ENCODE results near the gene TMEM233. TPM values are rescaled to one million over a fixed set of nuclear protein-coding genes. Genes with fewer than 3 reads are reported as not detected.
A peak's percentile ranks its signal among the peaks of the same experiment; 100 is the strongest.

Gene TMEM233
- not detected for total RNA-seq
- not detected for polyA plus RNA-seq (2013, experiment 1 of 2)
- not detected for polyA plus RNA-seq (2013, experiment 2 of 2)
- long read RNA-seq, experiment 1: 0 reads
- long read RNA-seq, experiment 2: 0 reads
- long read RNA-seq, experiment 3: 0 reads
- long read RNA-seq, experiment 4: 0 reads

- Histone ChIP-seq H3K27me3 (ENCODE audit: control insufficient read depth, insufficient read depth, low read length, poor library complexity, severe bottlenecking) (peaks cover 98% of the 10 kb centered on the region), H3K4me1 (ENCODE audit: control insufficient read depth, insufficient read depth, low read length) (no peaks in the 10 kb centered on the region), H3K4me3 (ENCODE audit: low read length) (peak within 1 kb of the TSS; percentile 81), H3K27ac (ENCODE audit: low read depth, low read length) (no peak within 1 kb of the TSS), H3K9me3 (ENCODE audit: control insufficient read depth, low read length) (no peaks in the 10 kb centered on the region), H3K36me3 (ENCODE audit: control insufficient read depth, insufficient read depth, low read length) (no peaks in the 10 kb centered on the region), H3K9ac (ENCODE audit: extremely low read depth, low read length, poor library complexity, severe bottlenecking) (no peak within 1 kb of the TSS)
- peak; percentile 86 for DNase-seq
- peak within 1 kb of the TSS; percentile 63 for H3K4me3 Mint-ChIP-seq
- no peaks in the 10 kb centered on the region for H3K36me3 Mint-ChIP-seq (ENCODE audit: low read depth)
- peaks cover 2% of the 10 kb centered on the region for H3K9me3 Mint-ChIP-seq
- TF ChIP-seq CTCF (conservative IDR thresholded peaks at IDR 0.05): no peak
- peaks cover 17% of the 10 kb centered on the region for H3K4me1 Mint-ChIP-seq
- peaks cover 87% of the 10 kb centered on the region for H3K27me3 Mint-ChIP-seq (ENCODE audit: insufficient read depth)
- 1 to 2% methylated on average over 23 to 48 of the region's 48 CpGs for WGBS, 2 experiments (ENCODE audit: insufficient coverage in 1 of 2, insufficient read length in 1 of 2)
- no peak within 1 kb of the TSS for H3K27ac Mint-ChIP-seq
These were observed at the start of gene TMEM233 for GRCh38 chr12:119593578-119594398. Gene TMEM233, plus strand, starts transcription at chr12:119593774. Its CDS starts 75 bp downstream, at chr12:119593849.

GRCh38 chr12:119544765-119545625 lies 48.6 kb upstream of the TMEM233 start:
- Histone ChIP-seq H3K9me3 (ENCODE audit: control insufficient read depth, low read length) (no peaks in the 10 kb centered on the region), H3K27ac (ENCODE audit: low read depth, low read length) (no peak overlapping the region), H3K9ac (ENCODE audit: extremely low read depth, low read length, poor library complexity, severe bottlenecking) (no peak overlapping the region), H3K4me1 (ENCODE audit: control insufficient read depth, insufficient read depth, low read length) (no peaks in the 10 kb centered on the region), H3K36me3 (ENCODE audit: control insufficient read depth, insufficient read depth, low read length) (no peaks in the 10 kb centered on the region), H3K4me3 (ENCODE audit: low read length) (no peak overlapping the region), H3K27me3 (ENCODE audit: control insufficient read depth, insufficient read depth, low read length, poor library complexity, severe bottlenecking) (peaks cover 12% of the 10 kb centered on the region)
- no peak overlapping the region for H3K27ac Mint-ChIP-seq
- peak; percentile 92 for DNase-seq
- TF ChIP-seq CTCF (conservative IDR thresholded peaks at IDR 0.05): peak; percentile 93
- peaks cover 18% of the 10 kb centered on the region for H3K27me3 Mint-ChIP-seq (ENCODE audit: insufficient read depth)
- H3K4me1 Mint-ChIP-seq: no peaks in the 10 kb centered on the region
- 31 to 50% methylated on average over 4 to 9 of the region's 9 CpGs for WGBS, 2 experiments (ENCODE audit: insufficient coverage in 1 of 2, insufficient read length in 1 of 2)
- no peaks in the 10 kb centered on the region for H3K36me3 Mint-ChIP-seq (ENCODE audit: low read depth)
- no peak overlapping the region for H3K4me3 Mint-ChIP-seq
- peaks cover 2% of the 10 kb centered on the region for H3K9me3 Mint-ChIP-seq

- peaks cover 12% of the 10 kb centered on the region for H3K27me3 ChIP-seq (ENCODE audit: control insufficient read depth, insufficient read depth, low read length, poor library complexity, severe bottlenecking)
- no peak overlapping the region for H3K27ac ChIP-seq (ENCODE audit: low read depth, low read length)
- no peak for DNase-seq
- no peak overlapping the region for H3K9ac ChIP-seq (ENCODE audit: extremely low read depth, low read length, poor library complexity, severe bottlenecking)
- Mint-ChIP-seq H3K4me1 (no peaks in the 10 kb centered on the region), H3K4me3 (no peak overlapping the region), H3K27me3 (ENCODE audit: insufficient read depth) (peaks cover 19% of the 10 kb centered on the region), H3K36me3 (ENCODE audit: low read depth) (no peaks in the 10 kb centered on the region), H3K9me3 (no peaks in the 10 kb centered on the region), H3K27ac (no peak overlapping the region)
- TF ChIP-seq CTCF (conservative IDR thresholded peaks at IDR 0.05): no peak
- no peaks in the 10 kb centered on the region for H3K9me3 ChIP-seq (ENCODE audit: control insufficient read depth, low read length)
- no peaks in the 10 kb centered on the region for H3K36me3 ChIP-seq (ENCODE audit: control insufficient read depth, insufficient read depth, low read length)
- no peaks in the 10 kb centered on the region for H3K4me1 ChIP-seq (ENCODE audit: control insufficient read depth, insufficient read depth, low read length)
- H3K4me3 ChIP-seq (ENCODE audit: low read length): no peak overlapping the region
These were observed 47.2 kb upstream of the TMEM233 start for GRCh38 chr12:119546340-119546739.

Measured in endodermal cell (in vitro differentiated cells).